RWPE1 (cell line): ENCODE data around the gene TBL3.
A peak's percentile ranks its signal among the peaks of the same experiment; 100 is the strongest.
"Not testable (repeated sequence)": the region's sequence is repeated elsewhere in the genome, so short reads cannot be mapped to it uniquely, and the experiment has no call there.

Source experiments
- CTCF ChIA-PET: fragments of 350-600 bp; sonication (Branson Sonifier 250); formaldehyde crosslinking; extraction: SDS; loops from one replicate; lab custom pipeline; 2021; lab: Yijun Ruan, JAX
- POLR2A ChIA-PET: fragments of 400-600 bp; formaldehyde crosslinking; extraction: SDS; loops from one replicate; lab custom pipeline; 2020; ENCODE audit warnings: antibody characterized with exemption; ENCODE audit not compliant: low non-redundant PET; lab: Yijun Ruan, JAX
- DNase-seq: peaks from one replicate; pipeline ENCODE4 v3.0.0; 2012; ENCODE audit warnings: low spot score
- H3K27ac ChIP-seq: fragments of 450-650 bp; 2 replicates; pipeline ENCODE4 v1.5.1; 2017
- TF ChIP-seq, protein P1 (sequence below): fragments of 450-650 bp; conservative IDR thresholded peaks from 2 replicates; pipeline ENCODE4 v1.5.1; 2017; ENCODE audit warnings: low read depth, mild to moderate bottlenecking

TBL3 gene

DNA sequence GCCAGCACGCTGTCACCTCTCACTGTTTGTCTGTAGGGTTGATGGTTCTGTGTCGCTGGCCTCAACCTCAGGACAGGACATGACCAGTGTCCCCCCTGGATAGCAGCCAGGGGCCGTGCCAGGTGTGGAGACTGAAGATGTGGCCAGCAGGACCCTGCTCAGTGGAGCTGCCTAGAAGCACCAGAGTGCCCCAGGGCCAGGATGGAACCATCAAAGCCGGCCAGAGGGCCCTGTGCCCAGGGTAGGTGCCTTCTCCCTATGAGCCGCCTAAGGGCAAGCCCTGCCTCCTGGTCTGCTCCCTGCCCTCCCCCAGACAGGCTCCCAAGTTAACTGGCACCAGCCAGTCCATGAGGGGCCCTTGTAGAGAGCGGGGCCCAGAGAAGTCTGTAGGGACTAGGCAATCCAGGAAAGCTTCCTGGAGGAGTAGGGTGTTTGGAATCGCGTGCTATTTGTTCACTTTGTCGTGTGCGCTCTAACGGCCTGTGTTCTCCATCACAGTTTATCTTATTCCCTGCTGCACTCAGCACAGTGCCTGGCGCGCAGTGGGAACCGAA is 13.1 kb upstream of the TBL3 start:
- TF ChIP-seq, protein P1, sequence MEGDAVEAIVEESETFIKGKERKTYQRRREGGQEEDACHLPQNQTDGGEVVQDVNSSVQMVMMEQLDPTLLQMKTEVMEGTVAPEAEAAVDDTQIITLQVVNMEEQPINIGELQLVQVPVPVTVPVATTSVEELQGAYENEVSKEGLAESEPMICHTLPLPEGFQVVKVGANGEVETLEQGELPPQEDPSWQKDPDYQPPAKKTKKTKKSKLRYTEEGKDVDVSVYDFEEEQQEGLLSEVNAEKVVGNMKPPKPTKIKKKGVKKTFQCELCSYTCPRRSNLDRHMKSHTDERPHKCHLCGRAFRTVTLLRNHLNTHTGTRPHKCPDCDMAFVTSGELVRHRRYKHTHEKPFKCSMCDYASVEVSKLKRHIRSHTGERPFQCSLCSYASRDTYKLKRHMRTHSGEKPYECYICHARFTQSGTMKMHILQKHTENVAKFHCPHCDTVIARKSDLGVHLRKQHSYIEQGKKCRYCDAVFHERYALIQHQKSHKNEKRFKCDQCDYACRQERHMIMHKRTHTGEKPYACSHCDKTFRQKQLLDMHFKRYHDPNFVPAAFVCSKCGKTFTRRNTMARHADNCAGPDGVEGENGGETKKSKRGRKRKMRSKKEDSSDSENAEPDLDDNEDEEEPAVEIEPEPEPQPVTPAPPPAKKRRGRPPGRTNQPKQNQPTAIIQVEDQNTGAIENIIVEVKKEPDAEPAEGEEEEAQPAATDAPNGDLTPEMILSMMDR, result no peak
- DNase-seq, result no peak
- peak overlapping the region; percentile 94 for H3K27ac ChIP-seq
- POLR2A ChIA-PET, result no interaction called here
- CTCF ChIA-PET, result no interaction called here

GRCh38 chr16:1959269-1960039 is 12.4 kb upstream of the TBL3 start, which contains the start of gene NDUFB10:
Gene NDUFB10 (plus strand): TSS chr16:1959538. CDS start chr16:1959625, 87 bp downstream.
- POLR2A ChIA-PET, result interaction anchor here (0.6 kb wide), 1 partner anchor 16 kb away, joined by 3 read pairs; no protein-coding TSS in a partner anchor
- DNase-seq, result no peak
- TF ChIP-seq, protein P1, result peak; percentile 90
- CTCF ChIA-PET, result no interaction called here
- peak within 1 kb of the TSS; percentile 94 for H3K27ac ChIP-seq

DNA sequence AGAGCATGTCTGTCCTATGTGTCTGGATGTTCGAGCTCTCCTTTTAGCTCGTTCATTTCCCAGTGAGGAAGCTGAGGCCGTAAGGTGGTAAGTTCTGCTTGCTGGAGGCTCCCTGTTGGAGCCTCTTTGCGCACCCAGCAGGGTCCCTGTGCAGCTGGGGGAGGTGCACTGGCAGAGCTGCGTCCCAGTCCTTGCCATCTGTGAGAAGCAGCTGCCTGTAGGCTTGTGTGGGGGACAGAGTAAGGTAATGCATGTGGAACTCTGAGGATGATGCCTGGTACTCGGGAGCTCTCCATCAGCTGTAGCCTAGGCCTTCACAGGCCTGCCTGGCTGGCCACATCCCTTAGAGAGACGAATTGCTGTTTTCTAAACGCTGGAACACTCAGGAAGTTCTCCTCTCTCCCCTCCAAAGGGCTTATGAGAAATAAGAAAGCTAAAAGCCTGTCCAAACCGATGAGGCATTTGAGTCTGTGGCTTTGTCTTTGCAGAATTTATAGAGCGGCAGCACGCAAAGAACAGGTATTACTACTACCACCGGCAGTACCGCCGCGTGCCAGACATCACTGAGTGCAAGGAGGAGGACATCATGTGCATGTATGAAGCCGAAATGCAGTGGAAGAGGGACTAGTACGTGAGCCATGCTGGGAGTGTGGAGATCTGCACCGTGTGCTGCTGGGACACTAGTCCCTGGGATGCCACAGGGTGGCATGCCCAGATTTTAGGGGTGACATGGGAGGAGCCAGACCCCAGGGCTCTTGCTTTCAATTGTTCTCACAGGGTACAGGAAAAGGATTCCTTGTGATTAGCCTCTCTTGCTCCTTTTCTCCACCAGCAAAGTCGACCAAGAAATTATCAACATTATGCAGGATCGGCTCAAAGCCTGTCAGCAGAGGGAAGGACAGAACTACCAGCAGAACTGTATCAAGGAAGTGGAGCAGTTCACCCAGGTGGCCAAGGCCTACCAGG is 10.9 kb upstream of the TBL3 start:
- peak overlapping the region; percentile 94 for H3K27ac ChIP-seq
- DNase-seq, result no peak
- CTCF ChIA-PET, result interaction anchor here (0.6 kb wide), 1 partner anchor 134 kb away, joined by 3 read pairs; no protein-coding TSS in a partner anchor
- TF ChIP-seq, protein P1, result no peak
- POLR2A ChIA-PET, result no interaction called here

DNA sequence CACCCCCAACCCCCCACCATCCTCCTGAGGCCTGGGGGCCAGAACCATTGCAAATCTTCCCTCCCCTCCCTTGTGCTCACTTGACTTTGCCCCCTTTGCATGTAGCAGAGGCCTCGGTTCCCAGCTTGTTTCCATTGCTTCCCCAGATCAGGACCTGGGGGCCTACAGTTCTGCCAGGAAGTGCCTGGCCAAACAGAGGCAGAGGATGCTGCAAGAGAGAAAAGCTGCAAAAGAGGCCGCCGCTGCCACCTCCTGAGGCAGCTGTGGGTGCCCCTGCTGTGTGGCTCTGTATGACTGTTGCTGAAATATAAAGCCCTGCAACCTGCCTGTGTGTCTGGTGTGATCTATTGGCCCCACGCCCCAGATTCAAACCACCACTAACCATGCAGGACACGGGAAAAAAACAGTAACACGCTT is 10.2 kb upstream of the TBL3 start:
- no peak for DNase-seq
- H3K27ac ChIP-seq, result peak overlapping the region; percentile 94
- TF ChIP-seq, protein P1, result no peak
- ChIA-PET POLR2A (no interaction called here), CTCF (no interaction called here)

DNA sequence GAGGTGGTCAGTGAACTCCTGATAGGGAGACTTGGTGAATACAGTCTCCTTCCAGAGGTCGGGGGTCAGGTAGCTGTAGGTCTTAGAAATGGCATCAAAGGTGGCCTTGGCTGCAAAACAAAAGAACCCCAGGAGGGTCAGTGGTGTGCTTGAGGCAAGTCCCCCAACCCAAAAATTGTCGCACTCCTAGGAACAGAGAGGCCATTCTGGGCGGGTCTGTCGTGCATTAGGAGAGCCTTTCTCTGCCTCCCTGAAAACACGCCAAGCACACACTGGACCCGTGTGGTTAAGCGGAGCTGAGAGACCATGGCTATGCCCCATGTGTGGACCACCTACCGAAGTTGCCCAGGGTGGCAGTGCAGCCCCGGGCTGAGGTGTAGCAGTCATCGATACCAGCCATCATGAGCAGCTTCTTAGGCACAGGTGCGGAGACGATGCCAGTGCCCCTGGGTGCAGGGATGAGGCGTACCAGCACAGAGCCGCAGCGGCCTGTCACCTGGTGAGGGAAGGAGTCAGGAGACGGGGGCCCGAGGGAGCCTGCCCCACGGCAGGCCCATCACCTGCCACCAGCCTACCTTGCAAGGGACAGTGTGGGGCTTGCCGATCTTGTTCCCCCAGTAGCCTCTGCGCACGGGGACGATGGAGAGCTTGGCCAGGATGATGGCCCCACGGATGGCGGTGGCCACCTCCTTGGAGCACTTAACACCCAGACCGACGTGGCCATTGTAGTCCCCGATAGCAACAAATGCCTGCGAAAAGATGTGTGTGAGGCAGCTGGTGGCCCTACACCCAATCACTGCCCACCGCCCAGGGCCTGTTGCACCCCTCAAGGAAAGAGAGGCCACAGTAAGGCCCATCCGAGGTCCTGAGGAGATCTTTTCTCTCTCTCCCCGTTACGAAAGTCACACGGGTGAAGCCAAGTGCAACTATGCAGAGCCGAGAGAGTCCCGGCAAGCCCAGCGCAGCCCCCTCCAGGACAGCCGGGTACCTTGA is 9.4 kb upstream of the TBL3 start:
- POLR2A ChIA-PET, DNase-seq, CTCF ChIA-PET: not testable (repeated sequence)
- H3K27ac ChIP-seq, result peak overlapping the region; percentile 94
